PC-9 (cell line): ENCODE results near the gene CKB. TPM values are rescaled to one million over a fixed set of nuclear protein-coding genes. Genes with fewer than 3 reads are reported as not detected.
A peak's percentile ranks its signal among the peaks of the same experiment; 100 is the strongest.

Experiments used
- BruUV-seq: library from RNA; stranded (reverse); fragments of 400-500 nt; replicated peaks from 2 replicates; lab custom pipeline; 2021; lab: Mats Ljungman, UMichigan
- CTCF ChIA-PET: fragments of 300-600 bp; sonication (Branson Sonifier 250); formaldehyde crosslinking; loops from one replicate; lab custom pipeline; 2022; ENCODE audit warnings: antibody characterized with exemption; lab: Charles Lee
- POLR2A ChIA-PET: fragments of 300-600 bp; sonication (Branson Sonifier 250); formaldehyde crosslinking; loops from one replicate; lab custom pipeline; 2022; ENCODE audit warnings: antibody characterized with exemption; ENCODE audit not compliant: unreplicated experiment; lab: Charles Lee
- DNase-seq, 2 experiments: peaks; one replicate each; pipeline versions ENCODE4 v3.0.0 to v3.0.0-alpha.2; 2015 to 2022; ENCODE audit warnings: mixed read lengths in 1 of 2
- H2AFZ ChIP-seq: fragments of 200-600 bp; sonication (generic); 2 replicates; pipeline ENCODE4 v1.8.1; 2017; ENCODE audit warnings: antibody characterized with exemption
- H3F3A ChIP-seq: fragments of 200-600 bp; sonication (generic); 2 replicates; pipeline ENCODE4 v1.8.1; 2017; ENCODE audit warnings: antibody characterized with exemption, mild to moderate bottlenecking, low read depth; ENCODE audit not compliant: insufficient read depth
- H3K27ac ChIP-seq: fragments of 200-600 bp; sonication (generic); 2 replicates; pipeline ENCODE4 v1.6.1; 2016; ENCODE audit warnings: mixed run types
- H3K27me3 ChIP-seq: fragments of 200-600 bp; sonication (generic); 2 replicates; pipeline ENCODE4 v1.6.1; 2016; ENCODE audit warnings: low read depth, mixed run types; ENCODE audit not compliant: insufficient read depth
- H3K36me3 ChIP-seq: fragments of 200-600 bp; sonication (generic); 2 replicates; pipeline ENCODE4 v1.6.1; 2016; ENCODE audit warnings: low read depth, mixed run types
- H3K4me1 ChIP-seq: fragments of 200-600 bp; sonication (generic); replicated peaks from 2 replicates; pipeline ENCODE4 v1.6.1; 2016; ENCODE audit warnings: mixed run types; ENCODE audit not compliant: insufficient read depth
- H3K4me2 ChIP-seq: fragments of 200-600 bp; sonication (generic); 2 replicates; pipeline ENCODE4 v1.6.1; 2017; ENCODE audit warnings: mixed run types
- H3K4me3 ChIP-seq: fragments of 200-600 bp; sonication (generic); 2 replicates; pipeline ENCODE4 v1.6.1; 2016; ENCODE audit warnings: mixed run types
- H3K79me2 ChIP-seq: fragments of 200-600 bp; sonication (generic); 2 replicates; pipeline ENCODE4 v1.6.1; 2017; ENCODE audit warnings: low read depth, mixed run types
- H3K9me2 ChIP-seq: fragments of 200-600 bp; sonication (generic); 2 replicates; pipeline ENCODE4 v1.8.1; 2017; ENCODE audit warnings: mild to moderate bottlenecking; ENCODE audit not compliant: insufficient read depth
- H3K9me3 ChIP-seq: fragments of 200-600 bp; sonication (generic); 2 replicates; pipeline ENCODE4 v1.8.1; 2016; ENCODE audit warnings: low read depth; ENCODE audit not compliant: insufficient read depth
- H4K20me1 ChIP-seq: fragments of 200-600 bp; sonication (generic); 2 replicates; pipeline ENCODE4 v1.8.1; 2017; ENCODE audit not compliant: insufficient read depth
- EZH2 ChIP-seq: fragments of 200-600 bp; sonication (generic); IDR thresholded peaks from 2 replicates; pipeline ENCODE4 v1.8.0; 2017; ENCODE audit warnings: antibody characterized with exemption, low read depth
- intact Hi-C: fragments of 100-400 bp; cut with micrococcal nuclease; formaldehyde crosslinking; loops from one replicate; pipeline ENCODE4 v1.10.0; 2022; ENCODE audit not compliant: unreplicated experiment
- total RNA-seq: library from RNA; stranded (reverse); gene quantifications from 2 replicates; pipeline ENCODE4 v1.2.3, GENCODE V29; 2021
- TF ChIP-seq, protein P1 (sequence below): fragments of 200-600 bp; sonication (generic); conservative IDR thresholded peaks from 2 replicates; pipeline ENCODE4 v1.6.1; 2017; ENCODE audit warnings: mixed run types, antibody characterized with exemption, mild to moderate bottlenecking, moderate library complexity

Gene CKB
- total RNA-seq, 1 experiment from 2014 or later, result 64.4 TPM

DNA sequence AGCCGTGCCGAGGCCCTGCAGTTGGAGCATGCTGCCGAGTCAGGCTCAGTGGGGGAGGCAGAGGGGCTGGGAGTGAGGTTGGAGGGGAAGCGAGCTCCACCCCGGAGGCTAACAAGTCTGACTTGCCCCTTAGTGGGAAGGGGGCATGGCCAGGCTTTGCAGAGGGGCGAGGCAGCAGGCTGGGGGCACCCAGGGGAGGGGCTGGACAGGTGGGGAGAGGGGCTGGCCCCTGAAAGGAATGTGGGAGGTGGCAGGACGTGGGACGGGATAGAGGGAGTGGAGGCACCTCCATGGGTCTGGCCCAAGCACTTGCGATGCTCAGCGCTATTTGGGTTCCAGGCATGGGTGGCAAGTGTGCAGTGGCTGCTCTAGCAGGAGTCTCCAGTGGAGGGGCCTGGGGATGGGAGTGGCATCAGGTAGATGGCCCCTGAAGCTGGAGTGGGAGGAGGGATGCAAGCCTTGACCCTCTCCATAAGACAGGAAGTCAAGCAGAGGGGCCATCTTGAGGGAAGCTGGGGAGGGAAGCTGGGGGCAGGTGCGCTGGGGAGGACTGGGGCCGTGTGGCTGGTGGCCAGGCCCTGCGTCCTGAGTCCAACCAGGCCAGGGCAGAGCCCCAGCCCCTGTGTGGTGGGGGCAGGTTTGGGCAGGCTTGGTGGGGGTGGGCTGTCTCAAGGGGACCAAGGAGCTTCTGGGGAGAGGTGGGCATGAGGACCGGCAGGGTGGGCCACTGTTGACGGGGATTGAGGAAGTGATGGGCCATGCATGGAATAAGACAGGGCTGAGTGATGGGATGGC is 9.0 kb upstream of the CKB start:
- peaks cover 18% of the 10 kb centered on the region; the same call in 1 of the 2 replicates for H3K36me3 ChIP-seq
- no peak overlapping the region for H3K4me3 ChIP-seq
- H3K4me1 ChIP-seq, result peaks cover 23% of the 10 kb centered on the region
- no peaks in the 10 kb centered on the region for H3K9me3 ChIP-seq
- H3K9me2 ChIP-seq, result no peaks in the 10 kb centered on the region
- ChIA-PET CTCF (interaction anchor here (0.6 kb wide), 1 partner anchor 422 kb away, joined by 4 read pairs; no protein-coding TSS in a partner anchor), POLR2A (no interaction called here)
- H4K20me1 ChIP-seq, result peaks cover 45% of the 10 kb centered on the region
- TF ChIP-seq, protein P1, sequence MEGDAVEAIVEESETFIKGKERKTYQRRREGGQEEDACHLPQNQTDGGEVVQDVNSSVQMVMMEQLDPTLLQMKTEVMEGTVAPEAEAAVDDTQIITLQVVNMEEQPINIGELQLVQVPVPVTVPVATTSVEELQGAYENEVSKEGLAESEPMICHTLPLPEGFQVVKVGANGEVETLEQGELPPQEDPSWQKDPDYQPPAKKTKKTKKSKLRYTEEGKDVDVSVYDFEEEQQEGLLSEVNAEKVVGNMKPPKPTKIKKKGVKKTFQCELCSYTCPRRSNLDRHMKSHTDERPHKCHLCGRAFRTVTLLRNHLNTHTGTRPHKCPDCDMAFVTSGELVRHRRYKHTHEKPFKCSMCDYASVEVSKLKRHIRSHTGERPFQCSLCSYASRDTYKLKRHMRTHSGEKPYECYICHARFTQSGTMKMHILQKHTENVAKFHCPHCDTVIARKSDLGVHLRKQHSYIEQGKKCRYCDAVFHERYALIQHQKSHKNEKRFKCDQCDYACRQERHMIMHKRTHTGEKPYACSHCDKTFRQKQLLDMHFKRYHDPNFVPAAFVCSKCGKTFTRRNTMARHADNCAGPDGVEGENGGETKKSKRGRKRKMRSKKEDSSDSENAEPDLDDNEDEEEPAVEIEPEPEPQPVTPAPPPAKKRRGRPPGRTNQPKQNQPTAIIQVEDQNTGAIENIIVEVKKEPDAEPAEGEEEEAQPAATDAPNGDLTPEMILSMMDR, result no peak
- no peak for TF ChIP-seq EZH2
- H3K79me2 ChIP-seq, result peaks cover 44% of the 10 kb centered on the region
- no peak overlapping the region for H2AFZ ChIP-seq
- H3K27ac ChIP-seq, result no peak overlapping the region
- H3F3A ChIP-seq, result peaks cover 24% of the 10 kb centered on the region; the same call in 1 of the 2 replicates
- intact Hi-C loops, result no loop called here
- H3K4me2 ChIP-seq, result peak overlapping the region; percentile 95; the same call in 1 of the 2 replicates
- H3K27me3 ChIP-seq, result no peaks in the 10 kb centered on the region
- BruUV-seq, result no TSS peak
- DNase-seq, result no peak

DNA sequence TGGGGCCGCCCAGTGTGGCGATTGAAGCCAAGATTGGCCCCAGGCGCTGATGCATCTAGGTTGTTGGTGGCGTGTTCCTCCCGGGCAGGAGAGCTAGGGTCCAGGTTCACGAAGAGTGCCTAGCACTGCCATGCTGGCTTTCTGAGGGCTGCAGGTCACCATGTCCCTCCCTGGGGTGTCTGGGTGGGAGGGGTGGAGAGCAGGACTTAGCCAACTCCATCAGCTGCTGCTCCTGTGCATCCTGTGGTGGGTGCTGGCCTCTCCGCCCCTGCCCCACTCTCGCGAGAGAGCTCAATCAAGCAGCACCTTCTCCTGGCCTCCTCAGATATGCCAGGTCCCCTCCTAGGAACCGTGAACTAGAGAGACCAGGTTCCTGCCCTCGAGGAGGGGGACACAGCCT is 8.2 kb upstream of the CKB start:
- peak overlapping the region; percentile 79; the same call in 1 of the 2 replicates for H3K4me3 ChIP-seq
- no peaks in the 10 kb centered on the region for H3K27me3 ChIP-seq
- no TSS peak for BruUV-seq
- H3K9me2 ChIP-seq, result no peaks in the 10 kb centered on the region
- ChIA-PET POLR2A (no interaction called here), CTCF (no interaction called here)
- H2AFZ ChIP-seq, result no peak overlapping the region
- no peak for TF ChIP-seq EZH2
- TF ChIP-seq, protein P1, result no peak
- H3K9me3 ChIP-seq, result no peaks in the 10 kb centered on the region
- DNase-seq, result no peak
- H4K20me1 ChIP-seq, result peaks cover 44% of the 10 kb centered on the region
- no peak overlapping the region for H3K27ac ChIP-seq
- intact Hi-C loops, result no loop called here
- H3K4me2 ChIP-seq, result peak overlapping the region; percentile 95
- peaks cover 44% of the 10 kb centered on the region for H3K79me2 ChIP-seq
- peaks cover 20% of the 10 kb centered on the region; the same call in 1 of the 2 replicates for H3F3A ChIP-seq
- H3K36me3 ChIP-seq, result peaks cover 18% of the 10 kb centered on the region; the same call in 1 of the 2 replicates
- peaks cover 23% of the 10 kb centered on the region for H3K4me1 ChIP-seq

DNA sequence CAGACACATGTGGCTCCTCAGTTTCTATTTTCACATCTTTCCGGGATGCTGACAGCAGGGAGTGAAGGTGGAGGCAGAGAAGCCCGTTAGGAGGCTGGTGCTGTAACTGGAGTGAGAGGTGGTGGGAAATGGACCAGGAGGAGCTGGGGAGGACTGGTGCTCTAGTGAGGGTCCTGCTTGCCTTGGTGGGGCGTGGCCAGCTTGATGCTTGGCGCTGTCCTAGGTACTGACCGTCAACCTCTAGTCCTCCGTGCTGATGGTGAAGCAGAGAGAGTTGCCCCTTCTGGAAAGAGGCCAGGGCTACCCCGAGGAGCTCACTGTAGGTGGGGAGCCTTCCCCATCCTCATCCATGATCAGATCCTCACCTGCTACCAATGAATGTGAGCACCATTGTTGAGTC is 7.8 kb upstream of the CKB start:
- peak overlapping the region; percentile 79; the same call in 1 of the 2 replicates for H3K4me3 ChIP-seq
- ChIA-PET POLR2A (interaction anchor here (1.2 kb wide), 1 partner anchor 10 kb away, joined by 5 read pairs; no protein-coding TSS in a partner anchor), CTCF (no interaction called here)

More for the DNA sequence above, 7.8 kb upstream of the CKB start:
- Histone ChIP-seq H3F3A (peaks cover 24% of the 10 kb centered on the region; the same call in 1 of the 2 replicates), H3K27me3 (no peaks in the 10 kb centered on the region), H3K4me1 (peaks cover 23% of the 10 kb centered on the region), H2AFZ (no peak overlapping the region), H3K36me3 (peaks cover 18% of the 10 kb centered on the region; the same call in 1 of the 2 replicates), H4K20me1 (peaks cover 41% of the 10 kb centered on the region), H3K9me3 (no peaks in the 10 kb centered on the region), H3K4me2 (peak overlapping the region; percentile 95), H3K9me2 (no peaks in the 10 kb centered on the region), H3K27ac (no peak overlapping the region), H3K79me2 (peaks cover 44% of the 10 kb centered on the region)
- DNase-seq, result no peak
- intact Hi-C loops, result no loop called here
- no TSS peak for BruUV-seq
- TF ChIP-seq, protein P1, result no peak
- no peak for TF ChIP-seq EZH2
